Omental fat pad (tissue), 4 donors: ENCODE measurements around the gene RHOBTB1. TPM values are rescaled to one million over a fixed set of nuclear protein-coding genes. Genes with fewer than 3 reads are reported as not detected.
A peak's percentile ranks its signal among the peaks of the same experiment; 100 is the strongest.

Experiments used
- ATAC-seq: fragments of 150-250 bp; one replicate; pipeline ENCODE4 v1.9.1; 2016; ENCODE audit warnings: mild to moderate bottlenecking, moderate library complexity; ENCODE audit not compliant: low FRiP score
- DNase-seq: peaks from one replicate; pipeline ENCODE4 v3.0.0-alpha.2; 2019; ENCODE audit warnings: low spot score
- CTCF ChIP-seq, 3 donors: fragments of 450-650 bp; IDR thresholded peaks; one replicate each; pipeline ENCODE4 v1.5.1; 2016 to 2017; ENCODE audit warnings: antibody characterized with exemption in 3 of 3, mild to moderate bottlenecking in 3 of 3, moderate library complexity in 2 of 3
- total RNA-seq, 4 donors: library from RNA; depleted of rRNA; stranded (reverse); fragments of >200 nt; gene quantifications; one replicate each; pipeline ENCODE4 v1.1.0, GENCODE V29; 2016

The RHOBTB1 gene
- total RNA-seq, 4 donors from 2014 or later, result 9.5 to 34.8 (median 16.9) TPM

- no peak for DNase-seq
- ATAC-seq, result no peak
Measured at GRCh38 chr10:60951272-60951724, 7.3 kb upstream of the RHOBTB1 start.

DNA sequence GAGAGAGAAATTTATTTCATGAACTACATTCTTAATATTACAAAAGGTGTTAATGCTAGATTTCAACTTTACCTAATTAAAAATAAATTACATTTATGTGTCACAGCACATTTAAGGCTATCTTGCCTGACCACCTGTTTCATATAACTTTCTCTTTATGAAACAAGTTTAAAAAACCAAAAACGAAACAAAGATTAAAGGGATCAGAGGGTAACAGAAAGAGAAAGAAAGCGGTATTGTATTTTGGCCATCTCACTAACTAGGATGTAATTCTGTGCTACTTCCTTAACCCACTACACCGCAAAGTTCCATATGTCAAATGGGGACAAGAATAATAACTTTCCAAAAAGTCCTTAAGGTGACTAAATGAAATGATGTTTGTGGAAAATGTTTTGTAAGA is 6.3 kb upstream of the RHOBTB1 start:
- TF ChIP-seq CTCF (IDR thresholded peaks at IDR 0.05), result no peak
- ATAC-seq (no peak), DNase-seq (no peak)

More at GRCh38 chr10:60951272-60951724, 7.3 kb upstream of the RHOBTB1 start:
- TF ChIP-seq CTCF (IDR thresholded peaks at IDR 0.05), result no peak

DNA sequence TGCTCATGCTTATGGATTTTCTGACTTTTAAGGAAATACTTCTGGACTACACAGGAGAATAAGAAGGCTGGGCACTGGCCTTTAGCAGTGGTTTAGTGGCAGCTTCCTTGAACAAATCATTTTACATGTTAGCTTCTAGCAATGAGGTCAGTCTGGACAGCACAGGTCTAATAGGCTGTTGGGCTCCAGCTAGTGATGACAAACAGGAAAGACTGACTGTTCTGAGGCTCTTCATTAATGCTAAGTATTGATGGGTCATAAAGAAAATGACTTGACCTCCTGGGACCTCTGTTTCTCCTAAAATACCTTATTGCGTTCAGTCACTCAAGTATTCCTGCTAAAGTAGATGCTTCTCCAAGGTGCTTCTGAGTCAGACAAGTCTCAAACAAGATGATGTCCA is 4.9 kb upstream of the RHOBTB1 start:
- no peak for TF ChIP-seq CTCF (IDR thresholded peaks at IDR 0.05)
- DNase-seq (no peak), ATAC-seq (no peak)

DNA sequence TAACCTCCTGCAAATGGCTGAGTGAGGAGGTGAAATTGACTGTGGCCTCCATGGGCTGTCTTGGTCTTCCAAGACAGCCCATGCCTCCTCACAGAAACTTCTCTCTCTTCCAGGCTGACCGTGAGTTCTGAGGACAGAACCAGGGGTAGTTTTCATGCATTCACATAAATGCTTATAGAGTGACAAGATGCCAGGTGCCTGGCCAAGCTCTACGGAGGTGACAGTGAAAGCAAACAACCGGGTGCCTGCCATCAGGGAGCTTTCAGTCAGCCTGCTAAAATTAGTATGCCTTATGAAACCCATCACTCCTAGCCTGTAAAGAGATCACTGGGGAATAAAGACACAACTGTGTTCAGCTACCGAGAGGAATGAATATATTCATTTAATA is 919 bp upstream of the RHOBTB1 start:
- DNase-seq (no peak), ATAC-seq (no peak)
- no peak for TF ChIP-seq CTCF (IDR thresholded peaks at IDR 0.05)

GRCh38 chr10:60943316-60944057 is 498 bp downstream of the RHOBTB1 start:
- peak; percentile 33 for ATAC-seq
- no peak for TF ChIP-seq CTCF (IDR thresholded peaks at IDR 0.05)
- DNase-seq, result peak; percentile 39

- peak; percentile 26 for DNase-seq
- peak; percentile 15 for ATAC-seq
Measured at GRCh38 chr10:60942788-60943315, 1.1 kb downstream of the RHOBTB1 start.

More at GRCh38 chr10:60942788-60943315, 1.1 kb downstream of the RHOBTB1 start:
- no peak for TF ChIP-seq CTCF (IDR thresholded peaks at IDR 0.05)
